IPS DF 19.7 (cell line): ENCODE results near the gene PRRT1B.

Experiments
- DNase-seq: peaks from one replicate; pipeline ENCODE4 v3.0.0-alpha.2; 2013; ENCODE audit warnings: low read depth, low spot score

Gene PRRT1B

GRCh38 chr9:131580358-131580757, 35.0 kb downstream of the PRRT1B start:
- no peak for DNase-seq

- DNase-seq = no peak
These were observed 36.7 kb downstream of the PRRT1B start for GRCh38 chr9:131582056-131582455.

- DNase-seq = no peak
These were observed 37.4 kb downstream of the PRRT1B start for GRCh38 chr9:131582466-131583336.

GRCh38 chr9:131583337-131583645, 38.0 kb downstream of the PRRT1B start:
- no peak for DNase-seq

GRCh38 chr9:131583836-131584555, 38.7 kb downstream of the PRRT1B start:
- DNase-seq = no peak

- DNase-seq = no peak
These were observed 39.5 kb downstream of the PRRT1B start for GRCh38 chr9:131584858-131585257.

- DNase-seq = no peak
These were observed 40.1 kb downstream of the PRRT1B start for GRCh38 chr9:131585375-131585774.

- no peak for DNase-seq
These were observed 42.0 kb downstream of the PRRT1B start for GRCh38 chr9:131587331-131587730.

GRCh38 chr9:131587906-131588305, 42.6 kb downstream of the PRRT1B start:
- DNase-seq = no peak

GRCh38 chr9:131588396-131588795, 43.1 kb downstream of the PRRT1B start:
- no peak for DNase-seq

GRCh38 chr9:131589124-131589711, 43.9 kb downstream of the PRRT1B start:
- DNase-seq = no peak

GRCh38 chr9:131589993-131590392, 44.7 kb downstream of the PRRT1B start:
- DNase-seq = no peak

GRCh38 chr9:131590449-131590848, 45.1 kb downstream of the PRRT1B start:
- no peak for DNase-seq

- no peak for DNase-seq
These were observed 45.9 kb downstream of the PRRT1B start for GRCh38 chr9:131590907-131591844.

GRCh38 chr9:131591845-131592208, 46.5 kb downstream of the PRRT1B start:
- DNase-seq = no peak

- DNase-seq = no peak
These were observed 47.9 kb downstream of the PRRT1B start for GRCh38 chr9:131593091-131593820.

GRCh38 chr9:131593936-131594665, 48.8 kb downstream of the PRRT1B start:
- no peak for DNase-seq

- no peak for DNase-seq
These were observed 49.8 kb downstream of the PRRT1B start for GRCh38 chr9:131594906-131595665.

GRCh38 chr9:131595696-131596429, 50.5 kb downstream of the PRRT1B start:
- DNase-seq = no peak
